ENCODE results near the gene ABCC3.

Gene ABCC3

DNA sequence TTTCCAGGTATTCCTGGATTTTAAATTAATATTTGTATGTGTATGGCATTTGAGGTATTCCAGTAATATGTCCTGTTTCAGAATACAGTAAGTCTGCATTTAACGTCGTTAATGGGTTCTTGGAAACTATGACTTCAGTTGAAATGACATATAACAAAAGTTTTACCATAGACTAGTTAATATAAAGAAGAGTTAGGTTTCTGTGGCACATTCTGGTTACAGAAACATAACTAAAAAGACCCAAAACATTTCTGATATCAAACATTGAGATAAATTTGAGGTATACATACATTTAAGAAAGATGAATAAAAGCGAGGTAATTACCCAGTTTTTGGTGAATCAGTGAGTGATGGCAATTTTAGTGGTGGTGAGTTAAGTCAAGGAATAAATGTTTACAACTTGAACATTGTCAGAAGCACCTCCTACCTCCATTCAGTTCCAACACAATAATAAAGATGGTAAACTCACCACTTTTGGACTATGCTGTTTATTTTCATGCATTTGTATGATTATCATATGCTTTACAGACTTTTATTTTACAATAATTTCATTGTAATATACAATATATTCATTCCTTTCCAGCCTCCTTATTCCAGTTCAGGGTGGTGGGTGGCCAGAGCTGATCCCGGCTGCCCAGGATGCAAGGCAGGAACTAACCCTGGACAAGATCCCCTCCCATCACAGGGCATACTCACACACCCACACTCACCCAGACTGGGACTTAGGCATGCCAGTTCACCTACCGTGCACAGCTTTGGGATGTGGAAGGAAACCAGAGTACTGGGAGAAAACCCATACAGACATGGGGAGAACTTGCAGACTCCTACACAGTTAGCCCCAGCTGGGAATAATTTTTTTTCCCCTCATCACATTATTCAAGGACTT, 94.4 kb downstream of the ABCC3 start:
- Histone ChIP-seq H3K4me3 (no peak overlapping the region), H3K4me2 (no peak overlapping the region), H3K27me3 (no peaks in the 10 kb centered on the region), H3K9ac (no peak overlapping the region), H4K20me1 (peaks cover 100% of the 10 kb centered on the region), H3K27ac (no peak overlapping the region), H3K4me1 (peaks cover 35% of the 10 kb centered on the region), H3K9me3 (no peaks in the 10 kb centered on the region), H3K36me3 (peaks cover 66% of the 10 kb centered on the region)
- TF ChIP-seq Cebpa-rat (IDR thresholded peaks at IDR 0.05), result no peak

GRCh38 chr17:50731575-50732460, 97.1 kb downstream of the ABCC3 start:
- H3K27ac ChIP-seq, result no peak overlapping the region
- peaks cover 57% of the 10 kb centered on the region for H3K36me3 ChIP-seq
- H3K27me3 ChIP-seq, result no peaks in the 10 kb centered on the region
- no peak overlapping the region for H3K4me3 ChIP-seq
- no peak overlapping the region for H3K4me2 ChIP-seq
- no peak overlapping the region for H3K9ac ChIP-seq
- H3K4me1 ChIP-seq, result peaks cover 48% of the 10 kb centered on the region
- H4K20me1 ChIP-seq, result peaks cover 100% of the 10 kb centered on the region
- no peaks in the 10 kb centered on the region for H3K9me3 ChIP-seq
- TF ChIP-seq Cebpa-rat (IDR thresholded peaks at IDR 0.05), result no peak

DNA sequence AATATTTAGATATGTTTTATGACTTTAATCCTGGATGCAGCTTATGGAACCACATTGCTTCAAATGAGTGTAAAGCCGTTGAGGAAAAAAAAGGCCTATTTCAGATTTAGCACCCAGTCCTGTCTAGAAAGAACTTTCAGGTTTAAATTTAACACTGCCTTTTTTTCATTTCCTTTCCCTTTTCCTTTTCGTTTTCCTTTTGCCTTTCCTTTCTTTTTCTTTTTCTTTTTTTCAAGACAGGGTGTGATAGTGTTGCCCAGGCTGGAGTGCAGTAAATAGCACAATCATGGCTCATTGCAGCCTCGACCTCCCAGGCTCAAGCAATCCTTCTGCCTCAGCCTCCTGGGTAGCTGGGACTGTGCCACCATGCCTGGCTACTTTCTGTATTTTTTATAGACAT, 100.6 kb downstream of the ABCC3 start:
- no peak for TF ChIP-seq Cebpa-rat (IDR thresholded peaks at IDR 0.05)
- peaks cover 100% of the 10 kb centered on the region for H4K20me1 ChIP-seq
- no peak overlapping the region for H3K27ac ChIP-seq

GRCh38 chr17:50737118-50737698, 102.5 kb downstream of the ABCC3 start:
- Histone ChIP-seq H3K9me3 (no peaks in the 10 kb centered on the region), H3K27me3 (no peaks in the 10 kb centered on the region), H3K4me2 (no peak overlapping the region), H3K27ac (no peak overlapping the region), H4K20me1 (peaks cover 100% of the 10 kb centered on the region), H3K9ac (no peak overlapping the region), H3K4me1 (peaks cover 29% of the 10 kb centered on the region), H3K4me3 (no peak overlapping the region), H3K36me3 (peaks cover 71% of the 10 kb centered on the region)
- TF ChIP-seq Cebpa-rat (IDR thresholded peaks at IDR 0.05), result no peak

More for the DNA sequence above, 100.6 kb downstream of the ABCC3 start:
- Histone ChIP-seq H3K9me3 (no peaks in the 10 kb centered on the region), H3K4me1 (peaks cover 39% of the 10 kb centered on the region), H3K27me3 (no peaks in the 10 kb centered on the region), H3K4me2 (peak overlapping the region; percentile 50), H3K9ac (peak overlapping the region; percentile 32; the same call in 1 of the 2 replicates), H3K4me3 (no peak overlapping the region), H3K36me3 (peaks cover 69% of the 10 kb centered on the region)

DNA sequence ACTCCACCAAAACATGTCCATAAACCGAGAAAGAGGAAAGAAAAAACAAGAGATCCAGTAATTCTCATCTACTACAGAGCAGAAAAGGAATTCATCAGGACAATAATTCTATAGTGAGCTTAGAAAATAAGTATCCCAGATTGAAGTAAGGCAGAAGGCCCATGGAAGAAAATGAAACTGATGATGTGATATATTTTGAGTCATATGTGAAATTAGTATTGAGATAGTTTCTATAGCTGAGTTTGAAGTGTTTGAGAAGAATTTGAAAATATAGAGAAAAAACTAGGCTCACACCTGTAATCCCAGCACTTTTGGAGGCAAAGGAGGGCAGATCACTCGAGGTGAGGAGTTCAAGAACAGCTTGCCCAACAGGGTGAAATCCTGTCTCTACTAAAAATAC, 104.4 kb downstream of the ABCC3 start:
- peaks cover 82% of the 10 kb centered on the region for H3K36me3 ChIP-seq
- H4K20me1 ChIP-seq, result peaks cover 100% of the 10 kb centered on the region
- H3K9ac ChIP-seq, result no peak overlapping the region
- H3K27ac ChIP-seq, result no peak overlapping the region
- H3K9me3 ChIP-seq, result no peaks in the 10 kb centered on the region
- no peak for TF ChIP-seq Cebpa-rat (IDR thresholded peaks at IDR 0.05)
- H3K4me3 ChIP-seq, result no peak overlapping the region
- H3K4me1 ChIP-seq, result peaks cover 19% of the 10 kb centered on the region
- H3K27me3 ChIP-seq, result no peaks in the 10 kb centered on the region
- no peak overlapping the region for H3K4me2 ChIP-seq

Measured in BLaER1 (cell line).